ENCODE measurements around the gene R3HDM4.
"Not testable (repeated sequence)": the region's sequence is repeated elsewhere in the genome, so short reads cannot be mapped to it uniquely, and the experiment has no call there.

The R3HDM4 gene

GRCh38 chr19:858284-858683, 54.7 kb downstream of the R3HDM4 start:
- DNase-seq (ENCODE audit: insufficient read length, low spot score) (no peak), FAIRE-seq (no peak)
- TF ChIP-seq POU2F2 (IDR thresholded peaks at IDR 0.05; ENCODE audit: low read depth, low read length): no peak

GRCh38 chr19:855566-856120, 57.4 kb downstream of the R3HDM4 start:
- DNase-seq (ENCODE audit: insufficient read length, low spot score): no peak
- no peak for FAIRE-seq
- TF ChIP-seq TAF1 (IDR thresholded peaks at IDR 0.05; ENCODE audit: low read depth, low read length) (no peak), POU2F2 (IDR thresholded peaks at IDR 0.05; ENCODE audit: low read depth, low read length) (no peak)

GRCh38 chr19:855142-855541, 57.9 kb downstream of the R3HDM4 start:
- TF ChIP-seq POLR2AphosphoS5 (IDR thresholded peaks at IDR 0.05; ENCODE audit: low read depth, low read length) (no peak), POU2F2 (IDR thresholded peaks at IDR 0.05; ENCODE audit: low read depth, low read length) (no peak), PAX5 (IDR thresholded peaks at IDR 0.05; ENCODE audit: insufficient read depth, low read length, severe bottlenecking) (no peak), SPI1 (IDR thresholded peaks at IDR 0.05; ENCODE audit: low read depth, low read length) (no peak), TAF1 (IDR thresholded peaks at IDR 0.05; ENCODE audit: low read depth, low read length) (no peak), POLR2A (IDR thresholded peaks at IDR 0.05; ENCODE audit: low read depth, low read length) (no peak)
- no peak for FAIRE-seq
- DNase-seq (ENCODE audit: insufficient read length, low spot score): no peak

- DNase-seq (ENCODE audit: insufficient read length, low spot score) (no peak), FAIRE-seq (no peak)
- TF ChIP-seq SPI1 (IDR thresholded peaks at IDR 0.05; ENCODE audit: low read depth, low read length): no peak
- no peak for TF ChIP-seq PAX5 (IDR thresholded peaks at IDR 0.05; ENCODE audit: insufficient read depth, low read length, severe bottlenecking)
- TF ChIP-seq POLR2AphosphoS5 (IDR thresholded peaks at IDR 0.05; ENCODE audit: low read depth, low read length): no peak
- no peak for TF ChIP-seq POU2F2 (IDR thresholded peaks at IDR 0.05; ENCODE audit: low read depth, low read length)
- TF ChIP-seq POLR2A (IDR thresholded peaks at IDR 0.05; ENCODE audit: low read depth, low read length): no peak
- no peak for TF ChIP-seq TAF1 (IDR thresholded peaks at IDR 0.05; ENCODE audit: low read depth, low read length)
These were observed 58.5 kb downstream of the R3HDM4 start for GRCh38 chr19:854549-854948.

- not testable (repeated sequence) for DNase-seq (ENCODE audit: insufficient read length, low spot score); FAIRE-seq
These were observed 59.3 kb downstream of the R3HDM4 start for GRCh38 chr19:853614-854220.

GRCh38 chr19:853014-853585, 59.9 kb downstream of the R3HDM4 start:
- no peak for DNase-seq (ENCODE audit: insufficient read length, low spot score)
- TF ChIP-seq POLR2A (IDR thresholded peaks at IDR 0.05; ENCODE audit: low read depth, low read length): no peak
- TF ChIP-seq TAF1 (IDR thresholded peaks at IDR 0.05; ENCODE audit: low read depth, low read length): no peak
- TF ChIP-seq POLR2AphosphoS5 (IDR thresholded peaks at IDR 0.05; ENCODE audit: low read depth, low read length): no peak
- TF ChIP-seq SPI1 (IDR thresholded peaks at IDR 0.05; ENCODE audit: low read depth, low read length): no peak
- no peak for TF ChIP-seq PAX5 (IDR thresholded peaks at IDR 0.05; ENCODE audit: insufficient read depth, low read length, severe bottlenecking)
- TF ChIP-seq POU2F2 (IDR thresholded peaks at IDR 0.05; ENCODE audit: low read depth, low read length): no peak
- no peak for FAIRE-seq

GRCh38 chr19:852136-853013, 60.6 kb downstream of the R3HDM4 start, which contains the start of gene ELANE:
ELANE (plus strand) TSS chr19:852303; CDS start chr19:852329, 26 bp downstream.
- DNase-seq (ENCODE audit: insufficient read length, low spot score) (no peak), FAIRE-seq (no peak)
- TF ChIP-seq TAF1 (IDR thresholded peaks at IDR 0.05; ENCODE audit: low read depth, low read length): no peak
- TF ChIP-seq POU2F2 (IDR thresholded peaks at IDR 0.05; ENCODE audit: low read depth, low read length): no peak
- no peak for TF ChIP-seq PAX5 (IDR thresholded peaks at IDR 0.05; ENCODE audit: insufficient read depth, low read length, severe bottlenecking)
- no peak for TF ChIP-seq SPI1 (IDR thresholded peaks at IDR 0.05; ENCODE audit: low read depth, low read length)
- no peak for TF ChIP-seq POLR2AphosphoS5 (IDR thresholded peaks at IDR 0.05; ENCODE audit: low read depth, low read length)
- TF ChIP-seq POLR2A (IDR thresholded peaks at IDR 0.05; ENCODE audit: low read depth, low read length): no peak

- FAIRE-seq (no peak), DNase-seq (ENCODE audit: insufficient read length, low spot score) (no peak)
- TF ChIP-seq TAF1 (IDR thresholded peaks at IDR 0.05; ENCODE audit: low read depth, low read length) (no peak), POU2F2 (IDR thresholded peaks at IDR 0.05; ENCODE audit: low read depth, low read length) (no peak), POLR2AphosphoS5 (IDR thresholded peaks at IDR 0.05; ENCODE audit: low read depth, low read length) (no peak), SPI1 (IDR thresholded peaks at IDR 0.05; ENCODE audit: low read depth, low read length) (no peak), PAX5 (IDR thresholded peaks at IDR 0.05; ENCODE audit: insufficient read depth, low read length, severe bottlenecking) (no peak), POLR2A (IDR thresholded peaks at IDR 0.05; ENCODE audit: low read depth, low read length) (no peak)
These were observed 62.1 kb downstream of the R3HDM4 start for GRCh38 chr19:850979-851335.

GRCh38 chr19:850221-850978, 62.6 kb downstream of the R3HDM4 start:
- no peak for FAIRE-seq
- TF ChIP-seq POLR2A (IDR thresholded peaks at IDR 0.05; ENCODE audit: low read depth, low read length) (no peak), POLR2AphosphoS5 (IDR thresholded peaks at IDR 0.05; ENCODE audit: low read depth, low read length) (no peak), TAF1 (IDR thresholded peaks at IDR 0.05; ENCODE audit: low read depth, low read length) (no peak), PAX5 (IDR thresholded peaks at IDR 0.05; ENCODE audit: insufficient read depth, low read length, severe bottlenecking) (no peak), POU2F2 (IDR thresholded peaks at IDR 0.05; ENCODE audit: low read depth, low read length) (no peak), SPI1 (IDR thresholded peaks at IDR 0.05; ENCODE audit: low read depth, low read length) (no peak)
- no peak for DNase-seq (ENCODE audit: insufficient read length, low spot score)

- not testable (repeated sequence) for FAIRE-seq; DNase-seq (ENCODE audit: insufficient read length, low spot score)
These were observed 63.8 kb downstream of the R3HDM4 start for GRCh38 chr19:849195-849594.
